HEK293 (cell line): Measurements from ENCODE around the gene LHFPL6.

Source experiments
- KLF8 ChIP-seq: fragments of 450-650 bp; formaldehyde crosslinking; IDR thresholded peaks from 2 replicates; pipeline ENCODE4 v1.5.1; 2016; ENCODE audit warnings: missing biosample characterization, missing genetic modification characterization
- KLF9 ChIP-seq: fragments of 450-650 bp; formaldehyde crosslinking; IDR thresholded peaks from 2 replicates; pipeline ENCODE4 v1.5.1; 2016; ENCODE audit warnings: missing biosample characterization, missing genetic modification characterization, low read depth
- TCF7L2 ChIP-seq: IDR thresholded peaks from 2 replicates; pipeline ENCODE4 v1.6.1; 2011; ENCODE audit warnings: low read depth, mild to moderate bottlenecking, inconsistent platforms, low read length, moderate library complexity, borderline replicate concordance
- ZBTB7A ChIP-seq: fragments of 450-650 bp; formaldehyde crosslinking; IDR thresholded peaks from 2 replicates; pipeline ENCODE4 v1.5.1; 2016; ENCODE audit warnings: low read depth, missing biosample characterization, missing genetic modification characterization
- ZNF140 ChIP-seq: fragments of 450-650 bp; formaldehyde crosslinking; IDR thresholded peaks from 2 replicates; pipeline ENCODE4 v1.5.1; 2016; ENCODE audit warnings: missing biosample characterization, missing genetic modification characterization
- ZNF146 ChIP-seq: fragments of 450-650 bp; formaldehyde crosslinking; IDR thresholded peaks from 2 replicates; pipeline ENCODE4 v1.5.1; 2016; ENCODE audit warnings: missing biosample characterization, missing genetic modification characterization
- ZNF354C ChIP-seq: fragments of 450-650 bp; formaldehyde crosslinking; IDR thresholded peaks from 2 replicates; pipeline ENCODE4 v1.5.1; 2016; ENCODE audit warnings: missing biosample characterization, missing genetic modification characterization, low read depth, borderline replicate concordance
- ZNF366 ChIP-seq: fragments of 450-650 bp; formaldehyde crosslinking; conservative IDR thresholded peaks from 2 replicates; pipeline ENCODE4 v1.5.1; 2016; ENCODE audit warnings: missing biosample characterization, missing genetic modification characterization
- ZNF501 ChIP-seq: fragments of 450-650 bp; formaldehyde crosslinking; IDR thresholded peaks from 2 replicates; pipeline ENCODE4 v1.5.1; 2016; ENCODE audit warnings: missing biosample characterization, missing genetic modification characterization
- ZNF560 ChIP-seq: fragments of 450-650 bp; formaldehyde crosslinking; IDR thresholded peaks from 2 replicates; pipeline ENCODE4 v1.5.1; 2017; ENCODE audit warnings: missing biosample characterization, missing genetic modification characterization, borderline replicate concordance
- ZNF626 ChIP-seq: fragments of 450-650 bp; sonication (Bioruptor Pico); formaldehyde crosslinking; IDR thresholded peaks from 2 replicates; pipeline ENCODE4 v1.5.1; 2018; ENCODE audit warnings: missing biosample characterization, missing genetic modification characterization, inconsistent platforms
- ZNF654 ChIP-seq: fragments of 450-650 bp; formaldehyde crosslinking; IDR thresholded peaks from 2 replicates; pipeline ENCODE4 v1.5.1; 2016; ENCODE audit warnings: low read depth, missing biosample characterization, missing genetic modification characterization
- ZSCAN16 ChIP-seq: fragments of 450-650 bp; formaldehyde crosslinking; IDR thresholded peaks from 2 replicates; pipeline ENCODE4 v1.5.1; 2016; ENCODE audit warnings: missing biosample characterization, missing genetic modification characterization
- TF ChIP-seq, protein P1 (sequence below): fragments of 450-650 bp; formaldehyde crosslinking; IDR thresholded peaks from 2 replicates; pipeline ENCODE4 v1.5.1; 2016; ENCODE audit warnings: missing biosample characterization, missing genetic modification characterization
- TF ChIP-seq, protein P2 (sequence below): fragments of 450-650 bp; formaldehyde crosslinking; IDR thresholded peaks from 2 replicates; pipeline ENCODE4 v1.5.1; 2016; ENCODE audit warnings: missing biosample characterization, missing genetic modification characterization, borderline replicate concordance
- TF ChIP-seq, protein P3 (sequence below): fragments of 450-650 bp; formaldehyde crosslinking; IDR thresholded peaks from 2 replicates; pipeline ENCODE4 v1.5.1; 2016; ENCODE audit warnings: missing biosample characterization, missing genetic modification characterization
- TF ChIP-seq, protein P4 (sequence below): fragments of 450-650 bp; formaldehyde crosslinking; IDR thresholded peaks from 2 replicates; pipeline ENCODE4 v1.5.1; 2016; ENCODE audit warnings: missing biosample characterization, missing genetic modification characterization
- TF ChIP-seq, protein P5 (sequence below): fragments of 450-650 bp; formaldehyde crosslinking; IDR thresholded peaks from 2 replicates; pipeline ENCODE4 v1.5.1; 2016; ENCODE audit warnings: missing biosample characterization, missing genetic modification characterization

The LHFPL6 gene

DNA sequence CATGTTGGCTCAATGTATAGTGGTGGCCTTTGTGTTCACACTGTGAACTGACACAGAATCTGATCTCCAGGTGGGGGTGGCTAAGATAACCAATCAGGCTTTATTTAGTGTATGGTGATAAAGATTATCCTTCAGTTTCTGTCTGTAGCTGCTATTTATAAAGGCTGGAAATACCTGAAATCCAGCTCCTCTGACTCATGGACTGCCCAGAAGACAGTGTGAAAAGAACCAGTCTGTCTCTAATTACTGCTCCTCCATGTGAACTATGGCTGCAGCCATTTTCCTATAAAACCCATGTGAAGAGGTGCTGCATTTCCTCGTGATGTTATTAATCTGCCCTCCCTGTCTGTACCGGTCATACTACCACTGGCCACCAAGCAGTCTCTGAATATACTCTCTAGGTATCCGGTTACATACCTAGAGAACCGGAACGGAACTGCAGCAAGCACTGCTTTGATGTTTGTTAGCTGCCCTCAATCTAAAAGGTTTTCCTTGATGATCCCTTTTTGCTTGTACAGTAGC, 238.0 kb downstream of the LHFPL6 start (continued):
- peak; percentile 47; the same call in 1 of the 2 replicates for TF ChIP-seq TCF7L2
- TF ChIP-seq ZSCAN16 (tag by site-specific recombination), result no peak
- TF ChIP-seq ZNF366 (tag by site-specific recombination), result no peak
- no peak for TF ChIP-seq KLF8 (tag by site-specific recombination)
- TF ChIP-seq ZNF354C (tag by site-specific recombination), result no peak
- TF ChIP-seq ZNF501 (tag by site-specific recombination), result no peak
- no peak for TF ChIP-seq ZNF140 (tag by site-specific recombination)
- no peak for TF ChIP-seq ZNF654
- no peak for TF ChIP-seq ZNF146
- TF ChIP-seq, protein P1, sequence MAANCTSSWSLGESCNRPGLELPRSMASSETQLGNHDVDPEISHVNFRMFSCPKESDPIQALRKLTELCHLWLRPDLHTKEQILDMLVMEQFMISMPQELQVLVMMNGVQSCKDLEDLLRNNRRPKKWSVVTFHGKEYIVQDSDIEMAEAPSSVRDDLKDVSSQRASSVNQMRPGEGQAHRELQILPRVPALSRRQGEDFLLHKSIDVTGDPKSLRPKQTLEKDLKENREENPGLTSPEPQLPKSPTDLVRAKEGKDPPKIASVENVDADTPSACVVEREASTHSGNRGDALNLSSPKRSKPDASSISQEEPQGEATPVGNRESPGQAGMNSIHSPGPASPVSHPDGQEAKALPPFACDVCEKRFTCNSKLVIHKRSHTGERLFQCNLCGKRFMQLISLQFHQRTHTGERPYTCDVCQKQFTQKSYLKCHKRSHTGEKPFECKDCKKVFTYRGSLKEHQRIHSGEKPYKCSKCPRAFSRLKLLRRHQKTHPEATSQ (tag by site-specific recombination), result no peak
- no peak for TF ChIP-seq KLF9 (tag by site-specific recombination)
- TF ChIP-seq, protein P2, sequence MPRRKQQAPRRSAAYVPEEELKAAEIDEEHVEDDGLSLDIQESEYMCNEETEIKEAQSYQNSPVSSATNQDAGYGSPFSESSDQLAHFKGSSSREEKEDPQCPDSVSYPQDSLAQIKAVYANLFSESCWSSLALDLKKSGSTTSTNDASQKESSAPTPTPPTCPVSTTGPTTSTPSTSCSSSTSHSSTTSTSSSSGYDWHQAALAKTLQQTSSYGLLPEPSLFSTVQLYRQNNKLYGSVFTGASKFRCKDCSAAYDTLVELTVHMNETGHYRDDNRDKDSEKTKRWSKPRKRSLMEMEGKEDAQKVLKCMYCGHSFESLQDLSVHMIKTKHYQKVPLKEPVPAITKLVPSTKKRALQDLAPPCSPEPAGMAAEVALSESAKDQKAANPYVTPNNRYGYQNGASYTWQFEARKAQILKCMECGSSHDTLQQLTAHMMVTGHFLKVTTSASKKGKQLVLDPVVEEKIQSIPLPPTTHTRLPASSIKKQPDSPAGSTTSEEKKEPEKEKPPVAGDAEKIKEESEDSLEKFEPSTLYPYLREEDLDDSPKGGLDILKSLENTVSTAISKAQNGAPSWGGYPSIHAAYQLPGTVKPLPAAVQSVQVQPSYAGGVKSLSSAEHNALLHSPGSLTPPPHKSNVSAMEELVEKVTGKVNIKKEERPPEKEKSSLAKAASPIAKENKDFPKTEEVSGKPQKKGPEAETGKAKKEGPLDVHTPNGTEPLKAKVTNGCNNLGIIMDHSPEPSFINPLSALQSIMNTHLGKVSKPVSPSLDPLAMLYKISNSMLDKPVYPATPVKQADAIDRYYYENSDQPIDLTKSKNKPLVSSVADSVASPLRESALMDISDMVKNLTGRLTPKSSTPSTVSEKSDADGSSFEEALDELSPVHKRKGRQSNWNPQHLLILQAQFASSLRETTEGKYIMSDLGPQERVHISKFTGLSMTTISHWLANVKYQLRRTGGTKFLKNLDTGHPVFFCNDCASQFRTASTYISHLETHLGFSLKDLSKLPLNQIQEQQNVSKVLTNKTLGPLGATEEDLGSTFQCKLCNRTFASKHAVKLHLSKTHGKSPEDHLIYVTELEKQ (tag by site-specific recombination), result no peak
- no peak for TF ChIP-seq ZNF626 (tag by site-specific recombination)
- TF ChIP-seq, protein P3, sequence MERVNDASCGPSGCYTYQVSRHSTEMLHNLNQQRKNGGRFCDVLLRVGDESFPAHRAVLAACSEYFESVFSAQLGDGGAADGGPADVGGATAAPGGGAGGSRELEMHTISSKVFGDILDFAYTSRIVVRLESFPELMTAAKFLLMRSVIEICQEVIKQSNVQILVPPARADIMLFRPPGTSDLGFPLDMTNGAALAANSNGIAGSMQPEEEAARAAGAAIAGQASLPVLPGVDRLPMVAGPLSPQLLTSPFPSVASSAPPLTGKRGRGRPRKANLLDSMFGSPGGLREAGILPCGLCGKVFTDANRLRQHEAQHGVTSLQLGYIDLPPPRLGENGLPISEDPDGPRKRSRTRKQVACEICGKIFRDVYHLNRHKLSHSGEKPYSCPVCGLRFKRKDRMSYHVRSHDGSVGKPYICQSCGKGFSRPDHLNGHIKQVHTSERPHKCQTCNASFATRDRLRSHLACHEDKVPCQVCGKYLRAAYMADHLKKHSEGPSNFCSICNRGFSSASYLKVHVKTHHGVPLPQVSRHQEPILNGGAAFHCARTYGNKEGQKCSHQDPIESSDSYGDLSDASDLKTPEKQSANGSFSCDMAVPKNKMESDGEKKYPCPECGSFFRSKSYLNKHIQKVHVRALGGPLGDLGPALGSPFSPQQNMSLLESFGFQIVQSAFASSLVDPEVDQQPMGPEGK (tag by site-specific recombination), result no peak
- TF ChIP-seq ZNF560 (tag by site-specific recombination), result no peak
- no peak for TF ChIP-seq ZBTB7A (tag by site-specific recombination)
- TF ChIP-seq, protein P4, sequence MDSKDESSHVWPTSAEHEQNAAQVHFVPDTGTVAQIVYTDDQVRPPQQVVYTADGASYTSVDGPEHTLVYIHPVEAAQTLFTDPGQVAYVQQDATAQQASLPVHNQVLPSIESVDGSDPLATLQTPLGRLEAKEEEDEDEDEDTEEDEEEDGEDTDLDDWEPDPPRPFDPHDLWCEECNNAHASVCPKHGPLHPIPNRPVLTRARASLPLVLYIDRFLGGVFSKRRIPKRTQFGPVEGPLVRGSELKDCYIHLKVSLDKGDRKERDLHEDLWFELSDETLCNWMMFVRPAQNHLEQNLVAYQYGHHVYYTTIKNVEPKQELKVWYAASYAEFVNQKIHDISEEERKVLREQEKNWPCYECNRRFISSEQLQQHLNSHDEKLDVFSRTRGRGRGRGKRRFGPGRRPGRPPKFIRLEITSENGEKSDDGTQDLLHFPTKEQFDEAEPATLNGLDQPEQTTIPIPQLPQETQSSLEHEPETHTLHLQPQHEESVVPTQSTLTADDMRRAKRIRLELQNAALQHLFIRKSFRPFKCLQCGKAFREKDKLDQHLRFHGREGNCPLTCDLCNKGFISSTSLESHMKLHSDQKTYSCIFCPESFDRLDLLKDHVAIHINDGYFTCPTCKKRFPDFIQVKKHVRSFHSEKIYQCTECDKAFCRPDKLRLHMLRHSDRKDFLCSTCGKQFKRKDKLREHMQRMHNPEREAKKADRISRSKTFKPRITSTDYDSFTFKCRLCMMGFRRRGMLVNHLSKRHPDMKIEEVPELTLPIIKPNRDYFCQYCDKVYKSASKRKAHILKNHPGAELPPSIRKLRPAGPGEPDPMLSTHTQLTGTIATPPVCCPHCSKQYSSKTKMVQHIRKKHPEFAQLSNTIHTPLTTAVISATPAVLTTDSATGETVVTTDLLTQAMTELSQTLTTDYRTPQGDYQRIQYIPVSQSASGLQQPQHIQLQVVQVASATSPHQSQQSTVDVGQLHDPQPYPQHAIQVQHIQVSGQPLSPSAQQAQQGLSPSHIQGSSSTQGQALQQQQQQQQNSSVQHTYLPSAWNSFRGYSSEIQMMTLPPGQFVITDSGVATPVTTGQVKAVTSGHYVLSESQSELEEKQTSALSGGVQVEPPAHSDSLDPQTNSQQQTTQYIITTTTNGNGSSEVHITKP, result 0 out of 2 replicates have a peak, but pooled peaks have one; percentile 11
- TF ChIP-seq, protein P5, sequence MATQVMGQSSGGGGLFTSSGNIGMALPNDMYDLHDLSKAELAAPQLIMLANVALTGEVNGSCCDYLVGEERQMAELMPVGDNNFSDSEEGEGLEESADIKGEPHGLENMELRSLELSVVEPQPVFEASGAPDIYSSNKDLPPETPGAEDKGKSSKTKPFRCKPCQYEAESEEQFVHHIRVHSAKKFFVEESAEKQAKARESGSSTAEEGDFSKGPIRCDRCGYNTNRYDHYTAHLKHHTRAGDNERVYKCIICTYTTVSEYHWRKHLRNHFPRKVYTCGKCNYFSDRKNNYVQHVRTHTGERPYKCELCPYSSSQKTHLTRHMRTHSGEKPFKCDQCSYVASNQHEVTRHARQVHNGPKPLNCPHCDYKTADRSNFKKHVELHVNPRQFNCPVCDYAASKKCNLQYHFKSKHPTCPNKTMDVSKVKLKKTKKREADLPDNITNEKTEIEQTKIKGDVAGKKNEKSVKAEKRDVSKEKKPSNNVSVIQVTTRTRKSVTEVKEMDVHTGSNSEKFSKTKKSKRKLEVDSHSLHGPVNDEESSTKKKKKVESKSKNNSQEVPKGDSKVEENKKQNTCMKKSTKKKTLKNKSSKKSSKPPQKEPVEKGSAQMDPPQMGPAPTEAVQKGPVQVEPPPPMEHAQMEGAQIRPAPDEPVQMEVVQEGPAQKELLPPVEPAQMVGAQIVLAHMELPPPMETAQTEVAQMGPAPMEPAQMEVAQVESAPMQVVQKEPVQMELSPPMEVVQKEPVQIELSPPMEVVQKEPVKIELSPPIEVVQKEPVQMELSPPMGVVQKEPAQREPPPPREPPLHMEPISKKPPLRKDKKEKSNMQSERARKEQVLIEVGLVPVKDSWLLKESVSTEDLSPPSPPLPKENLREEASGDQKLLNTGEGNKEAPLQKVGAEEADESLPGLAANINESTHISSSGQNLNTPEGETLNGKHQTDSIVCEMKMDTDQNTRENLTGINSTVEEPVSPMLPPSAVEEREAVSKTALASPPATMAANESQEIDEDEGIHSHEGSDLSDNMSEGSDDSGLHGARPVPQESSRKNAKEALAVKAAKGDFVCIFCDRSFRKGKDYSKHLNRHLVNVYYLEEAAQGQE (tag by site-specific recombination), result no peak
